AG09319 (cell line): ENCODE results near the gene FITM1.

ENCODE experiments used
- DNase-seq: peaks from one replicate; pipeline ENCODE4 v3.0.0-alpha.2; 2010; ENCODE audit warnings: low read depth; ENCODE audit errors: extremely low read depth
- TF ChIP-seq, protein P1 (sequence below): IDR thresholded peaks from 2 replicates; pipeline ENCODE4 v1.5.1; 2011; ENCODE audit warnings: low read depth, mild to moderate bottlenecking, inconsistent platforms, low read length, moderate library complexity

The FITM1 gene

DNA sequence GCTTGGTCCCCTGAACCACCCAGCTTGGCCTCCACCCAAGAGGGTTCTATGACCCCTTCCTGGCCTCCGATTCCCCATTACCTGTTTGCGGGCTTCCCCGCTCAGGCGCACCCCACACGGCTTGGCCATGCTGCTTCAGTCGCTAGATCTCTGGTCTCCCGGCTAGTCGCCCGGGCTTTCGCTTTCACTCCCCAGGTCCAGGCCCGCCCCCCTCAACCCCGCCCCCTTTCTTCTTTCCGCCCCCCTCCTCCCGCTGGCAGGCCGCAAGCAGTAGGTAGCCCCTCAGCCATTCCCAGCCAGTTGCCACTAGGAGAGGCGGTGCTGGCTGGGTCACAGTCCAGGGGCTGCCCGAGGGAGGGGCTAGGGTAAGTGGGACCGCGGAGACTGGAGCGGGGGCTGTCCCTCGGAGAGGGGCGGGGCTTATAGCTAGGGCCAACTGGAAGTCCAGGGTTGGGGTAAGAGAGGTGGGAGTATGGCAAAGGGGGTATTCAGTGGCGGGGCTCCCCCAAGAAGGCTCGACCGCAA is 16.1 kb downstream of the FITM1 start, which contains the start of gene PSME2:
Gene PSME2, minus strand, starts transcription at position 158 of the 525 bp plus-strand sequence. Its CDS starts 29 bp downstream, at position 129.
- peak; percentile 91 for DNase-seq
- TF ChIP-seq, protein P1, sequence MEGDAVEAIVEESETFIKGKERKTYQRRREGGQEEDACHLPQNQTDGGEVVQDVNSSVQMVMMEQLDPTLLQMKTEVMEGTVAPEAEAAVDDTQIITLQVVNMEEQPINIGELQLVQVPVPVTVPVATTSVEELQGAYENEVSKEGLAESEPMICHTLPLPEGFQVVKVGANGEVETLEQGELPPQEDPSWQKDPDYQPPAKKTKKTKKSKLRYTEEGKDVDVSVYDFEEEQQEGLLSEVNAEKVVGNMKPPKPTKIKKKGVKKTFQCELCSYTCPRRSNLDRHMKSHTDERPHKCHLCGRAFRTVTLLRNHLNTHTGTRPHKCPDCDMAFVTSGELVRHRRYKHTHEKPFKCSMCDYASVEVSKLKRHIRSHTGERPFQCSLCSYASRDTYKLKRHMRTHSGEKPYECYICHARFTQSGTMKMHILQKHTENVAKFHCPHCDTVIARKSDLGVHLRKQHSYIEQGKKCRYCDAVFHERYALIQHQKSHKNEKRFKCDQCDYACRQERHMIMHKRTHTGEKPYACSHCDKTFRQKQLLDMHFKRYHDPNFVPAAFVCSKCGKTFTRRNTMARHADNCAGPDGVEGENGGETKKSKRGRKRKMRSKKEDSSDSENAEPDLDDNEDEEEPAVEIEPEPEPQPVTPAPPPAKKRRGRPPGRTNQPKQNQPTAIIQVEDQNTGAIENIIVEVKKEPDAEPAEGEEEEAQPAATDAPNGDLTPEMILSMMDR = no peak

DNA sequence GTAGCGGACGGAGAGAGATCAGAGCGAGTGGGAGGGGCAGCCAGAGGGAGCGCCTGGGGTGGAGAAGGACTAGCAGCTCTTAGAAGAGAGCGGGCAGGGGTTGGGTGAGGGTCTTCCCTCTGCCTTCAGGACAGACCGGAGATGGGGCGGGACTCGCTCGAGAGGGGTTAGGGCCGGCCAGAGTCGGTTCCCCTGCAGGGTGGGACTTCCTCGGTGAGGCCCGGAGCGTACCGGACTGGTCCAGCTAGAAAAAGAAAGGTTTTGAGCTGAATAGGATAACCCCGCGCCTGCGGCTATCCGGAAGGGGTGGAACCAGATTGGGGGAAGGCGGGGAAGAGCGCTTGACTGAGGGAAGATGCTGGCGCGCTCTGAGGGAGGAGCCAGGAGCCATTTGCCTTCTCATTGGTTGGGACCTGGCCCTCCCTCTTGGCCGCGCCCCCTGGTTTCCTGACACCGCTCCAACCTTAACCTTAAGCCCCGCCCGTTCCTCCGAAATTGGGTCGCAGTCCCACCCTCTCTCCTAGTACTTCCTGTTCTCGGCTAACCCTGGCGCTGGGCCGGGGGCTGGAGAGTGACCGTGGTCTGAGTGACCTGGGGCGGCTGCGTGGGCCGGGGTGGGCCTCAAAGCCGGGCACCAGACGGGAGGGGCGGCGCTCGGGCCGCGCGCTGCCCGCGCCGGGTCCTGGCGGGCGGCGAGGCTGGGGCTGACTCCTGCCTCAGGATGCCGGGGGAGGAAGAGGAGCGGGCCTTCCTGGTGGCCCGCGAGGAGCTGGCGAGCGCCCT is 16.7 kb downstream of the FITM1 start, which contains the start of gene RNF31:
Gene RNF31, plus strand, starts transcription at position 521 of the 783 bp plus-strand sequence. Its CDS starts 201 bp downstream, at position 722.
- DNase-seq = peak; percentile 96
- TF ChIP-seq, protein P1 = no peak

DNA sequence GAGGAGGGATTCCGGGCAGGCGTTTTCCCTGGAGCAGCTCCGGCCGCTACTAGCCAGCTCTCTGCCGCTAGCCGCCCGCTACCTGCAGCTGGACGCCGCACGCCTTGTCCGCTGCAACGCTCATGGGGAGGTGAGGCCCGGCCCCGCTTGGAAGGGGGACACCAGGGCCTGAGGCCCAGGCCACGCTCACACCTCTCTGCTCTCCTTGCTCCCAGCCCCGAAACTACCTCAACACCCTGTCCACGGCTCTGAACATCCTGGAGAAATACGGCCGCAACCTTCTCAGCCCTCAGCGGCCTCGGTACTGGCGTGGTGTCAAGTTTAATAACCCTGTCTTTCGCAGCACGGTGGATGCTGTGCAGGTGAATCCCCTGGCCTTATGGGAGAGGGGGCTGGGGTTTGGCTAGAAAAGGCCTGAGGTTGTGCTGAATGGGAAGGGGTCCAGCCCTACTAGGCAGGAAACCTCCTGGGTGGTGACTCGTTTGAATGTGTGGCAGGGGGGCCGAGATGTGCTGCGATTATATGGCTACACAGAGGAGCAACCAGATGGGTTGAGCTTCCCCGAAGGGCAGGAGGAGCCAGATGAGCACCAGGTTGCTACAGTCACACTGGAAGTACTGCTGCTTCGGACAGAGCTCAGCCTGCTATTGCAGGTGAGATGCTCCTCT is 17.4 kb downstream of the FITM1 start:
- DNase-seq = no peak
- TF ChIP-seq, protein P1 = no peak

DNA sequence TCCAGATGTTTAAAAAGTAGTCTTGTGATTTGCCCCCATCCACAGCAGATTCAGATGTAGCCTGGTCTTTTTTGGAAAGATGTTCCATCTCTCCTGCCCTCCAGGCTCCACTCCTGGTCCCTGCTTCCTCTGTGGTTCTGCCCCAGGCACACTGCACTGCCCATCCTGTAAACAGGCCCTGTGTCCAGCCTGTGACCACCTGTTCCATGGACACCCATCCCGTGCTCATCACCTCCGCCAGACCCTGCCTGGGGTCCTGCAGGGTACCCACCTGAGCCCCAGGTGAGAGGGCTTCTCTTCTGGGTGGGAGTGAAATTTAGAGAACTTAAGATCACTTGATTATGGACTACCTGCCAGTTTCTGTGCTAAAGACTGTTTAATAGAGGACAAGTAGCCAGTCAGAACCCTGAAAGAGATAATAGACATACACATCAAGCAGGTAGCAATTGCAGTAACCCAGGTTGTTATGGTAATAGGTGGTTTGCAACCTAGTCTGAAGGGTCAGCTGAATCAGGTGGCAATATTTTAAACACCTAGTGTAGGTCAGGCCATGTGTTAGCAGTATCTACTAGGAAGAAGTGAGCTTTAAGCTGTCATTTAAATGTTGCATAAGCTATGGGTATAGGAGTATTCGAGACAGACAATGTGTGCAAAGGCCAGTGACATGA is 19.0 kb downstream of the FITM1 start:
- no peak for DNase-seq
- TF ChIP-seq, protein P1 = no peak

DNA sequence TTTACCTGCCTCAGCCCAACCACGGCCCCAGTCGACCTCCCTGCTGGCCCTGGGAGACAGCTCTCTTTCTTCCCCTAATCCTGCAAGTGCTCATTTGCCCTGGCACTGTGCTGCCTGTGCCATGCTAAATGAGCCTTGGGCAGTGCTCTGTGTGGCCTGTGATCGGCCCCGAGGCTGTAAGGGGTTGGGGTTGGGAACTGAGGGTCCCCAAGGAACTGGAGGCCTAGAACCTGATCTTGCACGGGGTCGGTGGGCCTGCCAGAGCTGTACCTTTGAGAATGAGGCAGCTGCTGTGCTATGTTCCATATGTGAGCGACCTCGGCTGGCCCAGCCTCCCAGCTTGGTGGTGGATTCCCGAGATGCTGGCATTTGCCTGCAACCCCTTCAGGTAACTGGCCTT is 19.6 kb downstream of the FITM1 start:
- TF ChIP-seq, protein P1 = no peak
- DNase-seq = no peak

DNA sequence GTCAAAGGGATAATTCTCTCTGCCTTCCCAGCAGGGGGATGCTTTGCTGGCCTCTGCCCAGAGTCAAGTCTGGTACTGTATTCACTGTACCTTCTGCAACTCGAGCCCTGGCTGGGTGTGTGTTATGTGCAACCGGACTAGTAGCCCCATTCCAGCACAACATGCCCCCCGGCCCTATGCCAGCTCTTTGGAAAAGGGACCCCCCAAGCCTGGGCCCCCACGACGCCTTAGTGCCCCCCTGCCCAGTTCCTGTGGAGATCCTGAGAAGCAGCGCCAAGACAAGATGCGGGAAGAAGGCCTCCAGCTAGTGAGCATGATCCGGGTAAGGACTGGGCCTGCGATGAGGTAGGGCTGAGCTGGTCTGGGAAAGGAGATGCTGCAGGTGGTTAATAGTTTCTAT is 20.1 kb downstream of the FITM1 start:
- TF ChIP-seq, protein P1 = no peak
- no peak for DNase-seq
